Stimulated activated CD4-positive, alpha-beta T cell treated with anti-CD3 and anti-CD28 coated beads, Interleukin-12 subunit alpha, Interleukin-12 subunit beta, amount 100 ng/mL, for 48 hours (primary cell): ENCODE data around the gene IPO9.
"Not testable (repeated sequence)": the region's sequence is repeated elsewhere in the genome, so short reads cannot be mapped to it uniquely, and the experiment has no call there.

ENCODE experiments used
- DNase-seq, 3 donors: peaks; one replicate each; pipeline ENCODE4 v3.0.0-alpha.2; 2020; ENCODE audit warnings: low read depth in 2 of 3, low spot score in 1 of 3

IPO9 gene

GRCh38 chr1:201847150-201847549 is 18.2 kb downstream of the IPO9 start:
- no peak for DNase-seq

DNA sequence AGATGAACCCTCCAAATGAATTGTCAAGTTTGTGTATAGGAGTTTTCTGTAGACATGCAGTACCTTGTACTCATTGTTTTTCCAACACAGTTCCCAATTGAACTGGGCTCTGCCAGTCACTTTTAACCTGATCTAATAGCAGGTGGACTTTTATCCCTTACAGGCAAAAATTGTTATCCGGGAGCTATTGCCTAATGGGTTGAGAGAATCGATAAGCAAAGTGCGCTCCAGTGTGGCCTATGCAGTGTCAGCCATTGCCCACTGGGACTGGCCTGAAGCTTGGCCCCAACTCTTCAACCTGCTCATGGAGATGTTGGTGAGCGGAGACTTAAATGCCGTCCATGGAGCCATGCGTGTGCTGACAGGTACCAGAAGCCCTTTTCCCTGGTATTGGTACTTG is 19.3 kb downstream of the IPO9 start:
- DNase-seq, result no peak

GRCh38 chr1:201849372-201850052 is 20.6 kb downstream of the IPO9 start:
- DNase-seq, result no peak

DNA sequence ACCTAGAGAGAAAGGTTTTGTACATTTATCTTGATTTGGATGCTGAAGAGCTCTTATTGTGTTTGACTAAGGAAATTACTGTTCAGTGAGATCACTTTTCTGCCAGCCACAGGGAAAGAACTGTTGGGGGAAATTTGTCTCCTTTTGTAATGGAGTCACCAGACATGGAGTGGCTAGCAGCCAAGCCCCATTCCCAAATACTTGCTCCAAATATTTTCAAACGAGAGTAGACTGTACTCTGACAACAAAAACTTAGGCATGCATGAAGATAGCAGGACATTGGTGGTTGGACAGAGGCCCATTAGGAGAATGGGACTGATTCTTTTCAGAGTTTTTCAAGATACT is 21.1 kb downstream of the IPO9 start:
- no peak for DNase-seq

- DNase-seq, result no peak
These were observed 23.0 kb downstream of the IPO9 start for GRCh38 chr1:201851949-201852348.

DNA sequence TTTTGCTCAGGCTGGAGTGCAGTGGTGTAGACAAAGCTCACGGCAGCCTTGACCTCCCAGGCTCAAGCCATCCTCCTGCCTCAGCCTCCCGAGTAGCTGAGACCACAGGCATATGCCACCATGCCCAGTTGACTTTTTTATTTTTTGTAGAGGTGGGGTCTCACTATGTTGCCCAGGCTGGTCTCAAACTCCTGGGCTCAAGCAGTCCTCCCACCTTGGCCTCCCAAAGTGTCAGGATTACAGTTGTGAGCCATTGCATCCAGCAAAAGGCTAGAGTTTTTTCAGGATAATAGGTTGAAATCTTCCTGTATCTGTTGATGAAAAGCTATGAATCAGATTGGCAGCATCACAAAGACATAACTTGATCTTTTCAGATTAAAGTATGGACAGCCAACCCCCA is 27.8 kb downstream of the IPO9 start:
- DNase-seq, result not testable (repeated sequence)

DNA sequence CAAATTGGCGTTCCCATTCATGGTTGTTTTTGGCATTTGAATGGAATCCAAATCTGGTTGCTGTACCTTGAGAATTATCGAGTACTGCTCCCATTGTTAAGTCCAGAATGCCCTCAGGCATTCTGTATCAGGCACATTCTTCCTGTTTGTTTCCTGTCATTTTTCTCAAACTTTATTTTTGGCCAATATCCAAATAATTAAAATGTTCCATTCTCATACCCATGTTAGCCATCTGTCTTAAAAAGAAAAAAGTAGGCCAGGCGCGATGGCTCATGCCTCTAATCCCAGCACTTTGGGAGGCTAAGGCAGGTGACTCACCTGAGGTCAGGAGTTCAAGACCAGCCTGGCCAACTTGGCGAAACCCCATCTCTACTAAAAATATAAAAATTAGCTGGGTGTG is 30.5 kb downstream of the IPO9 start:
- no peak for DNase-seq

- DNase-seq, result no peak
These were observed 32.5 kb downstream of the IPO9 start for GRCh38 chr1:201861448-201861847.

GRCh38 chr1:201870397-201870796 is 41.4 kb downstream of the IPO9 start:
- DNase-seq, result no peak

GRCh38 chr1:201874672-201875071 is 45.7 kb downstream of the IPO9 start:
- DNase-seq, result no peak

DNA sequence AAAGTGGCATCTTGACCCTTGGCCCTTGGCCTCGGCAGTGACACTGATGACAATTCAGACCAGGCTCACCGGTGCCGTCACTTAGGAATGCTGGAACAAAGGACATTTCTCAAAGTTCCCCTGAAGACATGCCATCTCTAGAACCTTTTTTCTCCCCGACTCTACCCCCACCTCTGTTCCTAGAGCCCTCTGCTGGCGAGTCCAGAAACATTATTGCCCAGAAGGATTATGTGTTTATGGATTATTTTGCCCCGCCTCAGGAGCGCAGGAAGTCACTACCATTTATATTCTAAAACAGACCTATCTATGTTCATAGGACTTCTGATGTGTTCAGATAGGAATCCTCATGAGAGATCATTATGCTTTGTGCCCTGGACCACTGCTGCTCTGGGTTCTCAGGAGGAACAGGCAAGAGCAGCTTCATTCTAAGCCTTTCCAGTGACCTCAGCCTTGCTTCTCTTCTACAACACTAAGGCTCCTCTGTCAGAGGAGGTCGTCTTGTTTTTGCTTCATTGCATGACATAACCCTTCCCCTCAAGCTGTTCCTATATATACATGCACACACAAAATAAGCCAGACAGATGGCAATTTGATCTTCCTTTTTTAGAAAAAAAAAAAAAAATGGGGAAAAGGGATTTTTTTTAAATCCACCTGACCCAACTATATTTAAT is 47.3 kb downstream of the IPO9 start:
- no peak for DNase-seq

DNA sequence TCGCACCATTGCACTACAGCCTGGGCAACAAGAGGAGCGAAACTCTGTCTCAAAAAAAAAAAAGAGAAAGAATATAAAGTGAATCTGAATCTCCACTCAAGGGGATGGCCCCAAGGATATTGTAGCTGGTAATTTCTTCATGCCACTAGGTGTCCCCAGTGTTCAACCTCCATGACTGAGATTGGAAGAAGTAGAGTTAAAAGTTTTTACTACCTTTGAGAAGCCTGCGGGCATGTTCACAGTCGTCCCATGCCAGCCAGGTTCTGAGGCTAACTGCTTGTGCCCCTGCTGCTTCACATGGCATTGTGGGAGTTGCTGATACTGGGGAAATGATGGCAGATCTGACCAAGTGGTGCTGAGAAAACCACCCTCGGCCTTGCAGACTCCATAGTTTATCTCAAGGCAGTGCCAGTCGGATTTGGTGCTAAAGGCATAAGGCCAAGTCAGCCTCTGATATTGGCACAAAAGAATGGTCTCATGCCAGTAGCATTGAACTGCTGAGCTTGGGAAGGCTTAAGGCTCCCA is 49.0 kb downstream of the IPO9 start:
- no peak for DNase-seq

DNA sequence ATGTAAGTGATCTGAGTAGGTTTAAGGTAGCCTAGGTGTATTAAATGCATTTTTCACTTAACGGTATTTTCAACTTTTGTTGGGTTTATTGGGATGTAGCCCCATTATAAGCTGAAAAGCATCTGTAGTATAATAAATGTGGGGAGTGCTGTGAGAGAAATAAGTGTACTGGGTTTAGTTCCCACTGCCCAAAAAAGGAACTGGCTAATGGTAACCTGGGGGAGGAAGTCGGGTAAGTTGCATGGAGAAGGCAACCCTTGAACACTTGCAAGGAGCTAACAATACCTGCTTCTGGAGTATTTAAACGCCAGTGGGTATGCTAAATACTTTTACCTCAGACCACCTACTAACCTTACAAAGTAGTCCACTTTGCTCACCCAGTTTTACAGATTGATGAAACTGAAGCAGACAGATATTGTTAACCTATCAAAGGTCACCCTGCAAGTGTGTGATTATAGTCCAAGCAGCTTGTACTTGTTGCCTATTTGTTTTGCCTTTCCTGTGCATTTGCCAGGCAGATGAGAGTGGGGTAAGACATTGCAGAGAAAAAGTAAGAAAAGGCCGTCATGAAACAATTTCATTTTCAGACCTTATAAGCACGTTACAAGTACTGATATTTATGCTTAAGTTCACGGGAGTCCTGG is 52.1 kb downstream of the IPO9 start:
- DNase-seq, result no peak

DNA sequence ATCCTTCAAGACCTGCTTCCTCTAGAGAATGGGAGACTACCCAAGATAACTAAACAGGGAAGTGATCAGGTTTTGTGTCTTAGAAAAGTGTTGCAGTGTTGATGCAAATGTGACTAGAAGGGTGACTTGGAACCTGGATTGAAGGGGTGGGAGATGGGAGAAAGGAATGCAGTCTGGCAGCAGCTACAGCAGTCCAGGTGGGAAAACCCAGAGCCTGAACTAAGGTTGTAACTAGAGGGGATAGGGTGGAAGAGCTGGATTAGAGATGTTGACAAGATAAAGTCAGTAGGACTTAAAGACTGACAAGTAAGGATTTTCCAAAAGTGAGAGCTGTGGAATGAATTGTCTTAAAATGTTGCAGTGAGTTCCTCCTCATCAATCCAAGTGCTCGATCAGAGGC is 52.7 kb downstream of the IPO9 start:
- DNase-seq, result no peak

- no peak for DNase-seq
These were observed 53.7 kb downstream of the IPO9 start for GRCh38 chr1:201882665-201883132.

DNA sequence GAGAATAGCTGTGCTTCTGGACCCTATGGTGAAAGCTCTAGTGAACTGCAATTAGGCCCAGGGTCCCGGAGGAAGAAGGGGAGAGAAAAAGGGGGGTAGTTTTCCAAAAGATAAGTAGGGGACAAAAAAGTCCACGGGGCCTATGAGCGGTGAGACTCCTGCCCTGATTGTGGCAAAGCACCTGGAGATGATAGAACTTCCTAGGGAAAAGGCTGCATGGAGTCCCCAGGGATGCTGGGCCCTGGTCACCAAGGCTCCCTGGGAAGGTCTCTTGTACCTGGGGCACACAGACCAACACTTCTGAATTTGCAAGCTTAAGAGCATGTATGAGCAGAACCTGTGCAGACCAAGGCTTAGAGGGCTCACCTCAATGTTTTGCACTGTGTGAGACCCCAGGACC is 54.3 kb downstream of the IPO9 start:
- no peak for DNase-seq

DNA sequence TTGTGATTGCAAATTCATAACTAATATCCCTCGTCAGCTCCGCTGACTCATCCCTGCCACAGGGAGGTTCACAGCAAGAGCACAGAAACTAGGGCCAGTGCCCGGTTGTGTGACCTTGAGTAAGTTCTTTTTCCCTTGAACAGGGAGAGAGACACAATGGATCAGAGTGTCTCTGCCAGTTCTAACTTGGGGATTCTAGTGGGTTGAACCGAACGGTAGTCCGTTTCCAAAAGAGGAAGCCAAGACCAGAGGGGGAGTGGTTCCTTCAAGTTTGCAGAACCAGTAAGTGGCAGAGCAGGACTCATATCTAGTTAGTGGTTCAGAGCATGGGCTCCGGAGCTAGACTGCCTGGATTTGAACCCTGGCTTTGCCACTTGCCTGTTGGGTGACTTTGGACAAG is 54.8 kb downstream of the IPO9 start:
- DNase-seq, result no peak

DNA sequence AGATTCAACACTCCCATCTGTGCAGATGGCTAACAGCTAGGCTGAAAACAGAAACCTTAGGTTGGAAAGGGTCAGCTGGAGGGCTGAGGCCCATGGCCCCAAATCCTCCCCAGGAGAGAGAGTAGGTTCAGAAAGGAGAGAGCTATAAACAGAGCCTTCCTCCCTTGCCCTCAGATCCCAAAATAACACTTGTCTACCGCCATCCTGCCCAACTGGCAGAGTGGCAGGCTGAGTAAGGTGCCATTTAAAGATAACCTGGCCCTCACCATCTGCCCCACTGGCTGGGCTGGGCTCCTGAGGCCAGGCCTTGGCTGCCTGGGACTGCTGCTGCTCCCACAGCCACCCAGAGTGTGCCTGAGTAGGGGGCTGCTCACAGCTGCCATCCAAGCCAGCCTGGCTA is 55.5 kb downstream of the IPO9 start:
- no peak for DNase-seq

DNA sequence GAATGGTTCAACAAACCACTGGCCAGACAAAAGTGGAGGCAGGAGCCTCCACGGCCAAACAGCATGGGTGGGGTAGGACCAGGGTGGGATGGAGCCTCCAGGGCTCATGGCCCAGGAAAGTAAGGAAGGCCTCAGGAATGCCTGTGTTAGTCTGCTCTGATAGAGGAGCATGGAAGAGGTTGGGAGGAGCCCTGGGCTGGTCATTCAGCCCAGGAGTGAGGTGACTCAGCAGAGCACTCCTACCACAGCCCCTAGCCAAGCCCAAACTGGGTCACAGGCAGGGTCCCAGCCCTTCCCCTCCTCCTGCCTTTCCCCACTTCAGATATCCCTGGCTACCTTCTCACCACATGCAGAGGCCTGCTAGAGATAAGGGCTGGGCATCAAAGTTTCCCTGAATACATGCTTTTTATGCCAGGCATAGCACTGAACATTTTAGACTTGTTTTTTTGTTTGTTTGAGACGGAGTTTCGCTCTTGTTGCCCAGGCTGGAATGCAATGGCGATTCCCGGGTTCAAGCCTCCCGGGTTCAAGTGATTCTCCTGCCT is 56.6 kb downstream of the IPO9 start:
- no peak for DNase-seq

DNA sequence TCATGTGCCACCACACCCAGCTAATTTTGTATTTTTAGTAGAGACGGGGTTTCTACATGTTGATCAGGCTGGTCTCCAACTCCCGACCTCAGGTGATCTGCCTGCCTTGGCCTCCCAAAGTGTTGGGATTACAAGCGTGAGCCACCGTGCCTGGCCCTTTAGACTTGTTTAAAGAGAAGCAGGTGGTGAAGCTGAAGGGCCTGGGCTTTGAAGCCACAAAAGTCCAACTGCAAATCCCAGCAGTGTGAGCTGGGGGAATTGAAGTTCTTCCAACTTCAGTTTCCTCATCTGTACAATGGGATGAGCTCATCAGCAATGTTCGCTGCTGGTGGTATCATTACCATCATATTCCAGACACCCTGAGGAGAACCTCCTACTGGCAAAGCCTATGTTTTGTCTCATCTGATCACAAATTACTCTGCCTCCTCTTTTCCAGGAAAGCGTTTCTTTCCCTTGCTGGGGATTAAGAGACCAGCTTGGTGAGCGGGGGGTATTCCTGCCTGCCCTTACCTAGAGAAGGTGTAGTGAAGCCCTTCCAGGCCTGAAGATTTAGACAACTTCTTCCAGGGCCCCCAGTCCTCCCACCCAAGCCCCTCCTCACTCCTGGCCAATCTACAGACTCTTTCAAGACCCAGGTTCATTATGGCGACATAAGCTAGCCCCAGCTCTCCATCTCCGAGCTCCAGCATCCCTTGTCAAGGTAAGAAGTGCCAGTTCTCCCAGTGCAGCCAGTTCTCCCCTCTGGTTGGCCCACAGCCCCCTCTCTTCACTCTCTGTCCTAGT is 57.3 kb downstream of the IPO9 start:
- no peak for DNase-seq

GRCh38 chr1:201887116-201887866 is 58.3 kb downstream of the IPO9 start:
- DNase-seq, result no peak
